K562 (cell line): Measurements from ENCODE around the gene ZNF646. TPM values are rescaled to one million over a fixed set of nuclear protein-coding genes. Genes with fewer than 3 reads are reported as not detected.

Experiments used
- ATAC-seq: fragments of 200-7000 bp; cut with Tn5 transposase; 3 replicates; pipeline ENCODE4 v1.9.1; 2020; ENCODE audit warnings: moderate library complexity
- BruUV-seq: library from RNA; stranded (reverse); fragments of 400-500 nt; replicated peaks from 2 replicates; lab custom pipeline; 2021; lab: Mats Ljungman, UMichigan
- CTCF ChIA-PET: fragments of 300-600 bp; formaldehyde crosslinking; extraction: SDS; loops from one replicate; lab custom pipeline; 2021; ENCODE audit warnings: low intra/inter-chr PET ratio; lab: Yijun Ruan, JAX
- POLR2A ChIA-PET: fragments of 300-600, 350-650 bp; sonication (Branson Sonifier 250); formaldehyde crosslinking; extraction: SDS; loops from one replicate; lab custom pipeline; 2021; ENCODE audit warnings: antibody characterized with exemption, inconsistent platforms; lab: Yijun Ruan, JAX
- DNase-seq, 4 experiments: peaks; one replicate each; pipeline versions ENCODE4 v3.0.0 to v3.0.0-alpha.2; 2011 to 2018; ENCODE audit warnings: low spot score in 3 of 4, mixed read lengths in 3 of 4; ENCODE audit errors: extremely low read depth in 1 of 4
- FAIRE-seq: peaks from 2 replicates; lab custom pipeline; 2011; peaks lifted over from hg19 to GRCh38; lab: Jason Lieb, UNC
- H2AFZ ChIP-seq: 2 replicates; pipeline ENCODE4 v1.6.0; 2011; ENCODE audit warnings: low read depth, low read length, control low read depth, inconsistent platforms
- H3K27ac ChIP-seq: fragments of 200-600 bp; 3 replicates; pipeline ENCODE4 v1.8.0; 2011; ENCODE audit warnings: low read depth, mild to moderate bottlenecking, control low read depth, inconsistent platforms, low read length, moderate library complexity, mixed read lengths; ENCODE audit errors: extremely low read depth
- H3K27me3 ChIP-seq, 2 experiments: fragments of 300-600 bp in 1 of 2; 2 replicates in 1 of 2; 3 replicates in 1 of 2; pipeline versions ENCODE4 v1.6.0 to v1.8.0; 2011; ENCODE audit warnings: inconsistent platforms in 2 of 2, low read length in 2 of 2, mild to moderate bottlenecking in 1 of 2, mixed read lengths in 1 of 2, moderate library complexity in 1 of 2; ENCODE audit not compliant: control insufficient read depth in 2 of 2, insufficient read depth in 2 of 2
- H3K36me3 ChIP-seq: fragments of 300-600 bp; 3 replicates; pipeline ENCODE4 v1.8.0; 2011; ENCODE audit warnings: mild to moderate bottlenecking, low read length, inconsistent platforms; ENCODE audit not compliant: control insufficient read depth, insufficient read depth
- H3K4me1 ChIP-seq, 2 experiments: fragments of 200-600 bp in 1 of 2; replicated peaks in 1 of 2; 2 replicates in 1 of 2; 3 replicates in 1 of 2; pipeline versions ENCODE4 v1.5.1 to v1.8.0; 2011; ENCODE audit warnings: inconsistent platforms in 2 of 2, low read length in 2 of 2, mild to moderate bottlenecking in 1 of 2, mixed read lengths in 1 of 2, moderate library complexity in 1 of 2; ENCODE audit not compliant: control insufficient read depth in 2 of 2, insufficient read depth in 2 of 2
- H3K4me2 ChIP-seq: 2 replicates; pipeline ENCODE4 v1.6.1; 2011; ENCODE audit warnings: low read length, control low read depth, inconsistent platforms, mixed read lengths; ENCODE audit not compliant: insufficient read depth
- H3K4me3 ChIP-seq: fragments of 200-600 bp; sonication (generic), shearing (Covaris generic); 2 replicates; pipeline ENCODE4 v1.5.1; 2016; ENCODE audit warnings: control low read depth, inconsistent platforms
- H3K79me2 ChIP-seq: fragments of 200-600 bp; 3 replicates; pipeline ENCODE4 v1.8.0; 2011; ENCODE audit warnings: low read length, inconsistent platforms; ENCODE audit not compliant: control insufficient read depth, insufficient read depth
- H3K9ac ChIP-seq, 2 experiments: 2 replicates each; pipeline versions ENCODE4 v1.6.0 to v1.6.1; 2011; ENCODE audit warnings: low read depth in 2 of 2, low read length in 2 of 2, control low read depth in 1 of 2, inconsistent platforms in 1 of 2, mild to moderate bottlenecking in 1 of 2, mixed read lengths in 1 of 2; ENCODE audit not compliant: insufficient read depth in 1 of 2
- H3K9me1 ChIP-seq: one replicate; pipeline ENCODE4 v1.6.0; 2011; ENCODE audit warnings: inconsistent platforms, mild to moderate bottlenecking, low read length, moderate library complexity; ENCODE audit not compliant: control insufficient read depth, insufficient read depth
- H3K9me3 ChIP-seq: replicated peaks from 2 replicates; pipeline ENCODE4 v1.5.1; 2011; ENCODE audit warnings: low read depth, low read length, inconsistent platforms; ENCODE audit not compliant: control insufficient read depth, insufficient read depth
- H4K20me1 ChIP-seq: replicated peaks from 2 replicates; pipeline ENCODE4 v1.6.1; 2011; ENCODE audit warnings: low read length, inconsistent platforms, mixed read lengths; ENCODE audit not compliant: control insufficient read depth, insufficient read depth
- FOXA3 ChIP-seq, 2 experiments: fragments of 450-650 bp in 1 of 2; sonication (generic) in 1 of 2; formaldehyde crosslinking; IDR thresholded peaks in 1 of 2; conservative IDR thresholded peaks in 1 of 2; 2 replicates each; pipeline versions ENCODE4 v1.4.0 to v1.8.0; 2020 to 2022; ENCODE audit warnings: mild to moderate bottlenecking in 2 of 2, missing genetic modification reagents in 1 of 2
- NR3C1 ChIP-seq: sonication (generic); formaldehyde crosslinking; IDR thresholded peaks from 2 replicates; pipeline ENCODE4 v1.8.1; 2022; ENCODE audit warnings: missing genetic modification reagents
- POLR2G ChIP-seq: fragments of 200-400 bp; formaldehyde crosslinking; IDR thresholded peaks from 2 replicates; pipeline ENCODE4 v1.6.1; 2017; ENCODE audit warnings: low read depth, mild to moderate bottlenecking, antibody characterized with exemption, low read length, moderate library complexity
- RBFOX2 ChIP-seq: fragments of 200-400 bp; formaldehyde crosslinking; IDR thresholded peaks from 2 replicates; pipeline ENCODE4 v1.6.1; 2017; ENCODE audit warnings: low read depth, mild to moderate bottlenecking, low read length, moderate library complexity
- TFE3 ChIP-seq: fragments of 450-650 bp; formaldehyde crosslinking; IDR thresholded peaks from 2 replicates; pipeline ENCODE4 v1.4.0; 2020; ENCODE audit warnings: mild to moderate bottlenecking, mixed read lengths
- ZNF217 ChIP-seq: sonication (generic); formaldehyde crosslinking; IDR thresholded peaks from 2 replicates; pipeline ENCODE4 v1.8.0; 2022; ENCODE audit warnings: mild to moderate bottlenecking, missing genetic modification reagents
- WGBS: fragments of 100-300 bp; shearing (Covaris generic); methylation state at CpG from one replicate; pipeline ENCODE4 v1.1.6; 2016; ENCODE audit warnings: low coverage, mixed read lengths; ENCODE audit not compliant: insufficient coverage; ENCODE audit errors: missing lambda C conversion rate; 5-methylcytosine and 5-hydroxymethylcytosine counted together
- in situ Hi-C: fragments of 300-500 bp; cut with MboI; formaldehyde crosslinking; loops from 4 replicates; pipeline ENCODE4 v1.15.0; 2018; ENCODE audit warnings: inconsistent platforms, mixed read lengths
- intact Hi-C: fragments of 100-400 bp; cut with micrococcal nuclease; formaldehyde crosslinking; loops from 2 replicates; pipeline ENCODE4 v1.14.2; 2022
- polyA plus RNA-seq, 8 experiments: library from polyadenylated mRNA; depleted of rRNA in 4 of 8; stranded (reverse) in 5 of 8; unstranded in 3 of 8; fragments of >200 nt; fragmentation: Nextera tagmentation in 2 of 8; fragmentation: Illumina TruSeq in 1 of 8; extraction: Ambion mirVana in 2 of 8; extraction: Trizol in 1 of 8; gene quantifications; 2 replicates each; pipeline versions ENCODE4 v1.2.1 to v1.2.3, GENCODE V29; 2011 to 2014; ENCODE audit warnings: inconsistent platforms in 1 of 8, missing spikeins in 1 of 8
- total RNA-seq, 7 experiments: library from RNA; depleted of rRNA in 6 of 7; stranded (reverse); fragments of >200 nt in 6 of 7; fragmentation: Illumina TruSeq in 2 of 7; extraction: Trizol in 2 of 7; gene quantifications; 2 replicates each; pipeline versions ENCODE4 v1.2.1 to v1.2.3, GENCODE V29; 2011 to 2021; ENCODE audit warnings: low replicate concordance in 1 of 7

The ZNF646 gene
- total and polyA plus RNA-seq, 9 of the 15 experiments (the other 6 are each of a cell fraction or from before 2014, with no cell fraction given) = 0.08 to 20.6 (median 8.0) TPM

GRCh38 chr16:31129568-31130335, 55.5 kb downstream of the ZNF646 start:
- 84% methylated on average over 27 of the region's 29 CpGs for WGBS
- no peak for ATAC-seq

DNA sequence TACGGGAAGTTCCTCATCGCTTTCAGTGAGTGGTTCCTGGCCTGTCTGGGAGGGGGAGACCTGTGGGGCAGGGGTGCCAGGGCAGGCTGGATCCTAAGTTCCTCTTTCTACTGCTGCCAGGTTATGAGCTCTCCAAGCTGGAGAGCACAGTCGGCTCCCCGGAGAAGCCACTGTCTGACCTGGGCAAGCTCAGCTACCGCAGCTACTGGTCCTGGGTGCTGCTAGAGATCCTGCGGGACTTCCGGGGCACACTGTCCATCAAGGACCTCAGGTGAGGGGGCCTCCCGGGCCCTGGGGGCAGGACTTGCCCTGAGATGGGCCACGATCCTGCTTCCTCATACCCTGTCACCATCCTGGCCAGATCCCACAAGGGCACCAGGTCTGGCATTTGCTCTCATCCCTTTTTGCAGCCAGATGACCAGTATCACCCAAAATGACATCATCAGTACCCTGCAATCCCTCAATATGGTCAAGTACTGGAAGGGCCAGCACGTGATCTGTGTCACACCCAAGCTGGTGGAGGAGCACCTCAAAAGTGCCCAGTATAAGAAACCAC, 56.2 kb downstream of the ZNF646 start:
- Histone ChIP-seq H3K4me2 (no peak overlapping the region), H3K9me3 (no peaks in the 10 kb centered on the region), H3K9ac (no peak overlapping the region), H3K9me1 (no peaks in the 10 kb centered on the region), H3K4me1 (peaks cover 41 to 84% of the 10 kb centered on the region in 2 experiments), H2AFZ (no peak overlapping the region), H3K4me3 (no peak overlapping the region), H3K36me3 (peaks cover 58% of the 10 kb centered on the region; the same call in 2 of the 3 replicates), H3K79me2 (no peaks in the 10 kb centered on the region), H4K20me1 (no peaks in the 10 kb centered on the region), H3K27me3 (no peaks in the 10 kb centered on the region), H3K27ac (no peak overlapping the region)
- FAIRE-seq (no peak), DNase-seq (no peak), ATAC-seq (no peak)
- TF ChIP-seq TFE3 (CRISPR knock-in tag) = no peak
- 0 out of 2 replicates have a peak, but pooled peaks have one; percentile 22 for TF ChIP-seq POLR2G
- 0 out of 2 replicates have a peak, but pooled peaks have one; percentile 14 for TF ChIP-seq RBFOX2
- POLR2A ChIA-PET = interaction anchor here (0.6 to 1.9 kb wide), 4 partner anchors 11 to 52 kb away, joined by 3 to 5 read pairs (median 4); partner anchors contain the start of genes BCKDK and KAT8
- BruUV-seq = TSS peak; percentile 22
- WGBS = 98% methylated on average over 9 of the region's 10 CpGs
- in situ Hi-C loops (no loop called here), intact Hi-C loops (no loop called here)
- CTCF ChIA-PET = no interaction called here

More at GRCh38 chr16:31129568-31130335, 55.5 kb downstream of the ZNF646 start:
- intact Hi-C loops = no loop called here
- FAIRE-seq (no peak), DNase-seq (no peak)
- H3K9me1 ChIP-seq = no peaks in the 10 kb centered on the region
- H3K9ac ChIP-seq = peak overlapping the region; percentile 63 to 86
- no peak overlapping the region for H3K4me3 ChIP-seq
- no TSS peak for BruUV-seq
- in situ Hi-C loops = no loop called here
- POLR2A ChIA-PET = interaction anchor here (0.6 to 5.0 kb wide), 9 partner anchors 9 to 34 kb away, joined by 3 to 44 read pairs (median 4); partner anchors contain the start of genes BCKDK and KAT8
- no peak overlapping the region for H2AFZ ChIP-seq
- H3K9me3 ChIP-seq = no peaks in the 10 kb centered on the region
- H3K79me2 ChIP-seq = no peaks in the 10 kb centered on the region
- no peaks in the 10 kb centered on the region for H4K20me1 ChIP-seq
- peaks cover 35 to 77% of the 10 kb centered on the region in 2 experiments for H3K4me1 ChIP-seq
- peak overlapping the region; percentile 90 for H3K27ac ChIP-seq
- H3K36me3 ChIP-seq = peaks cover 62% of the 10 kb centered on the region; the same call in 2 of the 3 replicates
- no peaks in the 10 kb centered on the region for H3K27me3 ChIP-seq
- CTCF ChIA-PET = no interaction called here
- no peak overlapping the region for H3K4me2 ChIP-seq
- TF ChIP-seq NR3C1 (CRISPR knock-in tag) (no peak), ZNF217 (CRISPR knock-in tag) (no peak), FOXA3 (CRISPR knock-in tag; conservative IDR thresholded peaks at IDR 0.05 in 1 of 2, IDR thresholded peaks at IDR 0.05 in 1 of 2) (0 out of 4 replicates have a peak, but pooled peaks of 1 of the 2 experiments have one; percentile 33)
